CD14-positive monocyte (primary cell): ENCODE results near the gene C6orf15. TPM values are rescaled to one million over a fixed set of nuclear protein-coding genes. Genes with fewer than 3 reads are reported as not detected.
A peak's percentile ranks its signal among the peaks of the same experiment; 100 is the strongest.

Experiments
- DNase-seq, 3 donors: peaks; one replicate each; pipeline ENCODE4 v3.0.0-alpha.2; 2011 to 2022
- H2AFZ ChIP-seq: 2 replicates; pipeline ENCODE4 v1.6.0; 2012; ENCODE audit warnings: mild to moderate bottlenecking, low read depth, low read length, inconsistent platforms; ENCODE audit not compliant: insufficient read depth, poor library complexity, severe bottlenecking
- H3K27ac ChIP-seq, 2 donors: 1 replicate in 1 of 2; 2 replicates in 1 of 2; pipeline ENCODE4 v1.5.1; 2012 to 2013; ENCODE audit warnings: low read length in 2 of 2, control low read depth in 1 of 2, inconsistent platforms in 1 of 2, low read depth in 1 of 2, mild to moderate bottlenecking in 1 of 2
- H3K27me3 ChIP-seq, 2 donors: one replicate each; pipeline versions ENCODE4 v1.6.0 to v1.6.1; 2011 to 2013; ENCODE audit warnings: low read length in 2 of 2; ENCODE audit not compliant: control insufficient read depth in 2 of 2, insufficient read depth in 2 of 2
- H3K36me3 ChIP-seq, 2 donors: replicated peaks in 1 of 2; 1 replicate in 1 of 2; 2 replicates in 1 of 2; pipeline versions ENCODE4 v1.5.1 to v1.6.1; 2012 to 2013; ENCODE audit warnings: low read length in 2 of 2, control low read depth in 1 of 2, inconsistent platforms in 1 of 2, mild to moderate bottlenecking in 1 of 2; ENCODE audit not compliant: insufficient read depth in 2 of 2, control insufficient read depth in 1 of 2
- H3K4me1 ChIP-seq, 2 donors: 1 replicate in 1 of 2; 2 replicates in 1 of 2; pipeline versions ENCODE4 v1.5.1 to v1.6.1; 2012 to 2013; ENCODE audit warnings: low read length in 2 of 2, control low read depth in 1 of 2, inconsistent platforms in 1 of 2, mild to moderate bottlenecking in 1 of 2, moderate library complexity in 1 of 2; ENCODE audit not compliant: insufficient read depth in 2 of 2, control insufficient read depth in 1 of 2
- H3K4me2 ChIP-seq: replicated peaks from 2 replicates; pipeline ENCODE3; 2012; ENCODE audit warnings: low read length, moderate library complexity, mild to moderate bottlenecking; ENCODE audit not compliant: poor library complexity, severe bottlenecking; ENCODE audit errors: extremely low read depth
- H3K4me3 ChIP-seq, 3 experiments: fragments of 200-600 bp in 1 of 3; sonication (generic) in 1 of 3; replicated peaks in 1 of 3; 1 replicate in 2 of 3; 2 replicates in 1 of 3; pipeline ENCODE4 v1.5.1; 2011 to 2013; ENCODE audit warnings: low read length in 3 of 3, mild to moderate bottlenecking in 3 of 3, control low read depth in 2 of 3, low read depth in 2 of 3, inconsistent platforms in 1 of 3, moderate library complexity in 1 of 3
- H3K79me2 ChIP-seq: 2 replicates; pipeline ENCODE4 v1.6.0; 2012; ENCODE audit warnings: mild to moderate bottlenecking, control low read depth, inconsistent platforms, low read length, moderate library complexity; ENCODE audit not compliant: insufficient read depth
- H3K9ac ChIP-seq: 2 replicates; pipeline ENCODE4 v1.6.0; 2017; ENCODE audit warnings: low read length, mild to moderate bottlenecking; ENCODE audit not compliant: insufficient read depth, poor library complexity, severe bottlenecking
- H3K9me3 ChIP-seq, 2 donors: replicated peaks in 1 of 2; 1 replicate in 1 of 2; 2 replicates in 1 of 2; pipeline versions ENCODE4 v1.5.1 to v1.6.1; 2012 to 2013; ENCODE audit warnings: low read length in 2 of 2, control low read depth in 1 of 2; ENCODE audit not compliant: control insufficient read depth in 1 of 2, insufficient read depth in 1 of 2
- H4K20me1 ChIP-seq: 2 replicates; pipeline ENCODE4 v1.6.0; 2012; ENCODE audit warnings: mild to moderate bottlenecking, low read length, control low read depth, moderate library complexity; ENCODE audit not compliant: insufficient read depth
- H3K27ac Mint-ChIP-seq, 7 donors: one replicate each; pipeline ENCODE4 v1.8.0; 2020; ENCODE audit warnings: mild to moderate bottlenecking in 7 of 7, mixed read lengths in 7 of 7, moderate library complexity in 6 of 7, inconsistent platforms in 2 of 7
- H3K27me3 Mint-ChIP-seq, 3 donors: one replicate each; pipeline ENCODE4 v1.8.0; 2021 to 2022; ENCODE audit warnings: low read depth in 3 of 3, mild to moderate bottlenecking in 3 of 3, mixed read lengths in 3 of 3, moderate library complexity in 3 of 3, inconsistent platforms in 1 of 3
- H3K36me3 Mint-ChIP-seq, 2 donors: one replicate each; pipeline ENCODE4 v1.8.0; 2020; ENCODE audit warnings: mixed read lengths in 2 of 2, inconsistent platforms in 1 of 2, mild to moderate bottlenecking in 1 of 2
- H3K4me1 Mint-ChIP-seq: one replicate; pipeline ENCODE4 v1.8.0; 2020; ENCODE audit warnings: mild to moderate bottlenecking, mixed read lengths
- H3K4me3 Mint-ChIP-seq, 2 donors: one replicate each; pipeline ENCODE4 v1.8.0; 2020; ENCODE audit warnings: mild to moderate bottlenecking in 2 of 2, mixed read lengths in 2 of 2, moderate library complexity in 1 of 2
- H3K9me3 Mint-ChIP-seq, 7 donors: one replicate each; pipeline ENCODE4 v1.8.0; 2020 to 2022; ENCODE audit warnings: mixed read lengths in 7 of 7, mild to moderate bottlenecking in 6 of 7, moderate library complexity in 6 of 7, inconsistent platforms in 2 of 7
- CTCF ChIP-seq: fragments of 200-600 bp; IDR thresholded peaks from one replicate; pipeline ENCODE4 v1.8.0; 2022; ENCODE audit warnings: antibody characterized with exemption, mild to moderate bottlenecking
- WGBS: methylation state at CpG from one replicate; pipeline ENCODE4 v1.1.5; 2013; ENCODE audit warnings: missing lambda C conversion rate; ENCODE audit not compliant: insufficient coverage; 5-methylcytosine and 5-hydroxymethylcytosine counted together
- intact Hi-C, 2 donors: fragments of 100-400 bp; cut with micrococcal nuclease; formaldehyde crosslinking; loops; one replicate each; pipeline versions ENCODE4 v1.15.0 to v1.15.1; 2023
- polyA plus RNA-seq, 3 donors: library from polyadenylated mRNA; depleted of rRNA in 1 of 3; unstranded in 2 of 3; stranded (reverse) in 1 of 3; fragments of 300-500 nt in 2 of 3; fragments of >200 nt in 1 of 3; fragmentation: Illumina TruSeq in 2 of 3; gene quantifications; 1 replicate in 2 of 3; 2 replicates in 1 of 3; pipeline ENCODE4 v1.2.3, GENCODE V29; 2012 to 2021

Gene C6orf15
- polyA plus RNA-seq, 3 donors: not detected

GRCh38 chr6:31096656-31097055 lies 15.7 kb downstream of the C6orf15 start:
- intact Hi-C loops: no loop called here
- Histone ChIP-seq H3K4me3 (no peak overlapping the region), H2AFZ (no peak overlapping the region), H3K4me1 (peaks cover 25 to 35% of the 10 kb centered on the region in 2 donors), H4K20me1 (no peaks in the 10 kb centered on the region), H3K9ac (no peak overlapping the region), H3K9me3 (no peaks in the 10 kb centered on the region), H3K27ac (no peak overlapping the region), H3K79me2 (no peaks in the 10 kb centered on the region), H3K36me3 (no peaks in the 10 kb centered on the region), H3K4me2 (no peak overlapping the region), H3K27me3 (no peaks in the 10 kb centered on the region)
- WGBS: 63% methylated on average over 2 of the region's 5 CpGs
- no peak for DNase-seq
- Mint-ChIP-seq H3K4me3 (no peak overlapping the region), H3K9me3 (no peaks in the 10 kb centered on the region), H3K27me3 (peaks cover 0 to 3% (median 1%) of the 10 kb centered on the region in 3 donors), H3K4me1 (peaks cover 41% of the 10 kb centered on the region), H3K27ac (peak overlapping the region in 1 of 7 donors; percentile 3), H3K36me3 (peaks cover 0 to 2% of the 10 kb centered on the region in 2 donors)
- TF ChIP-seq CTCF: no peak

- no peaks in the 10 kb centered on the region for H3K79me2 ChIP-seq
- H3K9ac ChIP-seq: no peak overlapping the region
- H3K4me2 ChIP-seq: no peak overlapping the region
- 80% methylated on average over 1 of the region's 3 CpGs for WGBS
- peak overlapping the region in 1 of 7 donors; percentile 28 for H3K27ac Mint-ChIP-seq
- H2AFZ ChIP-seq: no peak overlapping the region
- intact Hi-C loops: no loop called here
- H3K4me3 Mint-ChIP-seq: no peak overlapping the region
- no peaks in the 10 kb centered on the region for H4K20me1 ChIP-seq
- no peak overlapping the region for H3K4me3 ChIP-seq
- no peak for TF ChIP-seq CTCF
- peaks cover 25 to 35% of the 10 kb centered on the region in 2 donors for H3K4me1 ChIP-seq
- H3K9me3 ChIP-seq: no peaks in the 10 kb centered on the region
- no peaks in the 10 kb centered on the region for H3K36me3 ChIP-seq
- no peak for DNase-seq
- H3K27ac ChIP-seq: no peak overlapping the region
- H3K27me3 Mint-ChIP-seq: peaks cover 0 to 3% (median 1%) of the 10 kb centered on the region in 3 donors
- H3K4me1 Mint-ChIP-seq: peaks cover 41% of the 10 kb centered on the region
- H3K9me3 Mint-ChIP-seq: no peaks in the 10 kb centered on the region
- peaks cover 0 to 2% of the 10 kb centered on the region in 2 donors for H3K36me3 Mint-ChIP-seq
- no peaks in the 10 kb centered on the region for H3K27me3 ChIP-seq
Observed at GRCh38 chr6:31096215-31096614, 16.2 kb downstream of the C6orf15 start.
